Measurements from ENCODE around the gene MAST3.

Gene MAST3

DNA sequence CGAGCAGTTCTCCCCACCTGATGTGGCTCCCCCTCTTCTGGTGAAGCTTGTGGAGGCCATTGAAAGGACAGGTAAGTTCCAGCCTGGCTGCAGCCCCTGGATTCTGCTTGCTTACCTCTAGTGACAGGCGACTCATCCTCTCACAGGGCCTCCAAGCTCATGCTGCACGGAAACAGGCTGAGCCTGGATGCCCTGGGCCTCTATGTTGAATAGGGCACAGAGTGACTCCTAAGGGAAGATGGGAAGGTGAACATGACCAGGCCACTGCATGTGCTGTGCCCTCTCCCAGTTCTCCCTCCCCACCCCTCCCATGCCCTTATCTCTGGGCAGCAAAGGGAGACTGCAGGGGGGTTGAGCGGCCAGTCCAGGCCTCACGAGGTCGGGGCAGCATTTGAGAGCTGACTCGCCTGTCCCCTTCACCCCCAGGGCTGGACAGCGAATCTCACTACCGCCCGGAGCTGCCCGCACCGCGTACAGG, 63.0 kb downstream of the MAST3 start:
- no peak for DNase-seq (ENCODE audit: low spot score)

DNA sequence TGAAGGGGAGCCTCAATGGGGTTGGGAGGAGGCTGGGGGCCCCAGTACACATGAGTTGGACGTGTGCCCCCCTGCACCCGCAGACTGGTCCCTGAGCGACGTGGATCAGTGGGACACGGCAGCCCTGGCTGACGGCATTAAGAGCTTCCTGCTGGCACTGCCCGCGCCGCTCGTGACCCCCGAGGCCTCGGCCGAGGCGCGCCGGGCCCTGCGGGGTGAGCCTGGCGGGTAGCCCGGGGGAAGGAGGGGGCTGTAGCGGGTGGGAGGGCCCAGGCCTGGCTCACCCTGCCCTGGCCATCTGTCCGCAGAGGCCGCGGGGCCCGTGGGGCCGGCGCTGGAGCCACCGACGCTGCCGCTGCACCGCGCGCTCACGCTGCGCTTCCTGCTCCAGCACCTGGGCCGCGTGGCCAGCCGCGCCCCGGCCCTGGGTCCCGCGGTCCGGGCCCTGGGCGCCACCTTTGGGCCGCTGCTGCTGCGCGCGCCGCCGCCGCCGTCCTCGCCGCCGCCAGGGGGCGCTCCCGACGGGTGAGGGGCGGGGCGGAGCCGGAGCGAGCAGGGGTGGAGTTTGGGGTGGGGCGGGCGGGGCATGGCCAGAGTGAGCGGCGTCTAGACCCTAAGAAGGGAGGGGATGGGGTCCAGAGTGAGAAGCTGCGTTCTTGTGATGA, 63.5 kb downstream of the MAST3 start:
- DNase-seq (ENCODE audit: low spot score) = peak; percentile 84

GRCh38 chr19:18161636-18162002, 64.0 kb downstream of the MAST3 start:
- no peak for DNase-seq (ENCODE audit: low spot score)

DNA sequence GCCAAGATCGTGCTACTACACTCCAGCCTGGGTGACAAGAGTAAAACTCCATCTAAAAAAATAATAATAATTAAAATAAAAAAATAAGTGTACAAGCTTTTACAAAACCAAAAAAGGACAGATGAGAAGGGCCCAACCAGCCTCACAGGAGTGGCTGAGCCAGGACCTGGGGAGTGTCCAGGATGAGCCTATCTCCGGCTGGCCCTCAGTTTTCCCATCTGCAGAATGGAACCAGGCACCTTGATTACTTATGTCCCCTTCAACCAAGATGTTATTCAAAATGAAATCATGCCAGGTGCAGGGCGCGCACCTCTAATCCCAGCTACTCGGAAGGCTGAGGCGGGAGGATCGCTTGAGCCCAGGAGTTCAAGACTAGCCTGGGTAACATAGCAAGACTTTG, 66.5 kb downstream of the MAST3 start:
- DNase-seq (ENCODE audit: low spot score) = no peak

DNA sequence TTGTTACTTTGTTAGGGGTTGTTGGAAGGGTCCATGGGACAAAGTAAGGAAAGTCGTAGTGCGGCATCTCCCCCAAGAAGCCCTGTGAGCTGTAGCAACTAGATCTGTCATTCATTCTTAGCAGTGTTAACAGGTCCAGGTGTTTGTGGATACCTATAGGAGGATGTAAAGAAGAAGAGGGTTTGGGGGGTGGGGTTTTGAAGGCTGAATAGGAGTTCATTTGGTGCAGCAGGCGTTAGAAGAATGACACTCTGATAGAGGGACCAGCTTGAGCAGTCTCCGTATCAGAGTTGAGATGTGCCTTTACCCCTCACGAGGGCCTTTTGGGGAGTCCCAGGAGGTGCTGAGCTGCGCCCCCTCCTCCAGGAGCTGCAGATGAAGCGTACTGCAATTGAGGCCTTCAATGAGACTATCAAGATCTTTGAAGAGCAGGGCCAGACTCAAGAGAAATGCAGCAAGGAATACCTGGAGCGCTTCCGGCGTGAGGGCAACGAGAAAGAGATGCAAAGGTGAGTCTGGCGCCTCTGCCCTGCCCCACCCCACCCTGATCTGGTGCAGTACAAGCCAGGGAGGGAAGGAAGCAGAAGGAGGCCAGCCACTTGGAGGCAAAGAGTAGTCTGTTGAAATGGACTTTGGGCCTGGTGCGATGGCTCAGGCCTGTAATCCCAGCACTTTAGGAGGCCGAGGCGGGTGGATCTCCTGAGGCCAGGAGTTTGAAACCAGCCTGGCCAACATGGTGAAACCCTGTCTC, 68.4 kb downstream of the MAST3 start:
- no peak for DNase-seq (ENCODE audit: low spot score)

- no peak for DNase-seq (ENCODE audit: low spot score)
These were observed 69.4 kb downstream of the MAST3 start for GRCh38 chr19:18167011-18167410.

GRCh38 chr19:18167975-18168645, 70.5 kb downstream of the MAST3 start:
- peak; percentile 74 for DNase-seq (ENCODE audit: low spot score)

DNA sequence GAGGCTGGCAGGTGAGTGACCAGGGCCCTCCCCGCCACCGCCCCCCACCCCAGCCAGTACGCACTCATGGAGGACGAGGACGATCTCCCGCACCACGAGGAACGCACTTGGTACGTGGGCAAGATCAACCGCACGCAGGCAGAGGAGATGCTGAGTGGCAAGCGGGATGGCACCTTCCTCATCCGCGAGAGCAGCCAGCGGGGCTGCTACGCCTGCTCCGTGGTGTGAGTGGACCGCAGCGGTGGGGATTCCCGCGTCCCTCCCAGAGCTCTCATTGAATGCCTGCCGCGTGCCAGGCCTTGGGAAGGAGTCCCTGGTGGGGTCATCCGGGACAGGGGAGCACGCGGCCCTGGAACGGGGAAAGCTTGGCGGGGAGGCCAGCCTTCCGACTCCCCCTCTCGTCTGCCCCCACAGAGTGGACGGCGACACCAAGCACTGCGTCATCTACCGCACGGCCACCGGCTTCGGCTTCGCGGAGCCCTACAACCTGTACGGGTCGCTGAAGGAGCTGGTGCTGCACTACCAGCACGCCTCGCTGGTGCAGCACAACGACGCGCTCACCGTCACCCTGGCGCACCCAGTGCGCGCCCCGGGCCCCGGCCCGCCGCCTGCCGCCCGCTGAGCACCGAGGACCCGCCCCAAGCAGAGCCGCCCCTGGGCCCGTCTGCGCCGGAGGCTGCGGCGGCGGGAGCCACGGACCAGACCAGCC, 71.2 kb downstream of the MAST3 start:
- no peak for DNase-seq (ENCODE audit: low spot score)

GRCh38 chr19:18170714-18171255, 73.2 kb downstream of the MAST3 start:
- no peak for DNase-seq (ENCODE audit: low spot score)

DNA sequence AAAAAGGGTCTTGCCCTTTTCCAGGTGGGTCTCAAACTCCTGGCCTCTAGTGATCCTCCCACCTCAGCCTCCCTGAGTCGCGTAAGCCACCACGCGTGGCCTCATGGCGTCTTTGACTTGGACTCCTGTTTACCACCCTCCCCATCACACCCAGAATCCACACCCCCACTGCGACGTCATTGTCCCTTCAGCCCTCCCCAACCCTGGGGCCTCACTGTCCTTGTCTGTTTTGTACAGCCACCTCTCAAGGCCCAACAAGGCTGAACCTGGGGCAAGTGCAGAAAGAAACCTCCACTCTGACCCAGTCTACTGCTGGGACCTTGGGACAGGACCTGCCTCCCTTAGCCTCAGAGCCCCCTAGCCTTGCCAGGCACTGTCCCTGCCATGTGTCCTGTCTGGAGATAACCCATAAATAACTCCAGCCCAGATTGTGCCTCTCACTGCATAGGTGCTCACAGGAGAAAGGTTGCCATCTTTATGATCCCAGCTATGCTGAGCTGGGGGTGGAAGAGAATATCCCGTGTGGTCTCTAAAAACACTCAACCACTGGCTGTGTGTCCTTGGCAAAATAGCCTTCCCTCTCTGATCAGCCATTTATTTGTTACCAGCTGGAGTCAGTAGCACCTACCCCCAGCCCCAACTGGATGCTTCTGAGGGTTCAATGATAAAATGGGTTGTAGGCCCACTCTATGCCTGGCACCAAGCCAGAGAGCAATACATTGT, 74.2 kb downstream of the MAST3 start:
- DNase-seq (ENCODE audit: low spot score) = no peak

DNA sequence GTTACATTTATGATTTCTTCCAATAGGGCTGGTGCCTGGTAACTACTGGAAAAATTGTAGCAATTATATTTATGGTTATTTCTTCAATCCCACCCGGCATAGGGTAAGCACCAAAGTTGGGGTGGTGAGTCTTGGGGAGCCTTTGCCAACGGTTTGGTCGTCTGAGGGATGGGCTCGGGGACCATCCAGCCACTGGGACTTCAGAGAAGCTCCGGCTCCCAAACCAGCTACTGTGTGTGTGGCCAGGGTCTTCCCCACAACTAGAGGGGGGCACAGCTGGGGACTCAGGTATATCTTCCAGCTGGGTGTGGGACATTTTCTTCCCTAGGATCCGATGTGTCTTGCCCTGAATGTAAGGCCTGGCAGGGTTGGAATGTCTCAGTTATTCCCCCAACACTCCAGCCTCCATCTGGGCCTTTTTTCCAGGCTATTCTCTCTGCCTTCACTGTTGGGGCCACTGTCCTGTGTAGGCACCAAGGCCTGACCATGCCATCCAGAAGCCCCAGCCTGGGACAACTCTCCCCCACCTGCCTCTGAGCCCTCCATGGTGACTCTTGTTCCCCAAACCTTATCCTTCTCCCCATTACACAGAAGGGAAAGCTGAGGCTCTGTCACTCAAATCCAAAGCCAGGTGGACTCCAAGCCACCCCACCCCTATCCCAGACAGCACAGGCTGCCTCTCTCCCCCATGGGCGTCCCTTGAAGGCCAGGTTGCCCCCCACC, 74.9 kb downstream of the MAST3 start:
- DNase-seq (ENCODE audit: low spot score) = no peak

DNA sequence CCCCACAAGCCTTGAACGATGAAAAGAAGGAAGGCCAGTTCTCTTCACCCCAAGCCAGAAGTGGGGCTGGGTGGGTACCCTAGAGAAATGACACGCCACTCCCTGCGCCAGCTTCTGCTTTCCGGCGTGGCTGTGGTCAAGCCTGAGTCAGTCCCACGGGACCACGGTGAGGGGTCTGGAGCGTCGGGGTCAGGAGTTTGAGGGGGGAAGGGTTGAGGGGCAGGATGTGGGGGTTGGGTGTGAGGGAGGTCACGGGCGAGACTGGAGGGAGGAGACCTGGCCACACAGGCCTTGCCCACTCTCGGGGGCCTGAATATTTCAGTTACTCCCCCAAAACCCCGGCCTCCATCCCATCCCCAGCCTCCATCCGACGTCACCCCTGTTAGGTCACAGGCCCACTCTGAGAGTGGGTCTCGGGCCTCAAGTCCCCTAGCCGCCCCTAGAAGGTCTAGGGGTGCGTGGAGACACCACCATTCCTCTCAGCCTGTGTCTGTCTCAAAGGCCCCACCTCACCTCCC, 75.5 kb downstream of the MAST3 start:
- no peak for DNase-seq (ENCODE audit: low spot score)

- peak; percentile 66 for DNase-seq (ENCODE audit: low spot score)
These were observed 76.2 kb downstream of the MAST3 start, which contains the start of gene IFI30 for GRCh38 chr19:18173572-18174288. Gene IFI30 (plus strand): TSS chr19:18173813. CDS start chr19:18173842, 29 bp downstream.

- DNase-seq (ENCODE audit: low spot score) = no peak
These were observed 77.4 kb downstream of the MAST3 start for GRCh38 chr19:18174983-18175382.

DNA sequence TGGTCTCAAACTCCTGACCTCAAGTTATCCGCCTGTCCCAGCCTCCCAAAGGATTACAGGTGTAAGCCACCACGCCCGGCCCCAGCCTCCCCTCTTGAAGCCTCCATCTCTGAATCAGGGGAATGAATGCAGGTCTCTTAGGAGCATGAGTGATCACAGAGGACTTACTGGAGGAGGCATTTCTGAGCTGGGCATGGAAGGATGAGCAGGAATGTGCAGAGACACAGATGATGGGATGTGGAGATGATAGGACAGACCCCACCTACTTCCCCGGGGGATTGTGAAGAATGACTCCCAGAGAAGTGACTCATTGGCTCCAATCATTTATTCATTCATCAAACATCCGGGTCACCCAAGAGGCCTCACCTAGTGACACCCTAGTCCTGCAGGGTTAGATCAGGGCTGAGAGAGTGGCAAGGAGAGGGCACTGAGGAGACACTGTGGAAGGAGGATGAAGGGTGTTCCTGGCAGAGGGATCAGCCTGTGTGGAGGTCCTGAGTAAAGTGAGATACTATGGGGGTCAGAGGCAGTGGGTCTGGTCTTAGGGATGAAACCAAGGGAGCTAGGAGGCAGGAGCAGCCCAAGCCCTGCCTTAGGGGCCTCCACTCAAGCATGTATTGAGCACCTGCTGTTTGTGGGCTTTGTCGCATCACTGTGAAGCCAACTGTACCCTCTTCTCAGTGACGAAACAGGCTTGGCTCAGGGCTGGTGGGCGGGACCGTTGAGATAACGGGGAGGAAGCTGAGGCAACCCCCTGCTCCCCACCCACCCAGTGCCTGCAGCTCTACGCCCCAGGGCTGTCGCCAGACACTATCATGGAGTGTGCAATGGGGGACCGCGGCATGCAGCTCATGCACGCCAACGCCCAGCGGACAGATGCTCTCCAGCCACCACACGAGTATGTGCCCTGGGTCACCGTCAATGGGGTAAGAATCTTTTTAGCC, 79.1 kb downstream of the MAST3 start:
- DNase-seq (ENCODE audit: low spot score) = no peak

GRCh38 chr19:18179957-18180356, 82.4 kb downstream of the MAST3 start:
- DNase-seq (ENCODE audit: low spot score) = no peak

DNA sequence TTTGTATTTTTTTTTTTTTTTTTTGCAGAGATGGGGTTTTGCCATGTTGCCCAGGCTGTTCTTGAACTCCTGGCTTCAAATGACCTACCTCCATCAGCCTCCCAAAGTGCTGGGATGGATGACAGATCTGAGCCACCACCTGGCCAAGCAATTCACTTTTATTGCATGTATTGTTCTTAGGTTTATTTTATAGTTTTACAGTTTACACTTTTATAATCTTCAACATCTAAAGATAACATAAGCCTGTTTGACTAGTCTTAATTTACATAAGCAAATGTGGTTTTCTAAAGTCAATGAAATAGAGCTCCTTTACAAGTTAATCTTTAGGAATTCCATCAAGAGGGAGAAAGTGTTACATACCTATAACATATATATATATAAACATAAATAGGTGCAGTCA, 86.0 kb downstream of the MAST3 start:
- no peak for DNase-seq (ENCODE audit: low spot score)

- DNase-seq (ENCODE audit: low spot score) = no peak
These were observed 88.0 kb downstream of the MAST3 start for GRCh38 chr19:18185538-18185937.

GRCh38 chr19:18190278-18190677, 92.7 kb downstream of the MAST3 start:
- no peak for DNase-seq (ENCODE audit: low spot score)

All from activated CD4-positive, alpha-beta T cell treated with anti-CD3 and anti-CD28 coated beads, Interleukin-2, Interleukin-4, amounts not matched to agents 100 ng/mL and 50 ng/mL, durations not matched to agents 16 hours and 8 hours (primary cell).